Endothelial cell of umbilical vein (primary cell): ENCODE measurements around the gene TBL3.

Experiments
- CTCF ChIP-seq, 2 donors: IDR thresholded peaks; 1 replicate in 1 of 2; 2 replicates in 1 of 2; pipeline ENCODE4 v1.5.1; 2011; ENCODE audit warnings: low read length in 2 of 2, mild to moderate bottlenecking in 2 of 2, moderate library complexity in 2 of 2, control low read depth in 1 of 2, inconsistent platforms in 1 of 2, low read depth in 1 of 2; ENCODE audit not compliant: insufficient read depth in 1 of 2; ENCODE audit errors: extremely low read depth in 1 of 2
- EZH2 ChIP-seq: IDR thresholded peaks from 2 replicates; pipeline ENCODE4 v1.6.1; 2012; ENCODE audit warnings: borderline replicate concordance, low read depth, mild to moderate bottlenecking, moderate library complexity, low read length, inconsistent platforms; ENCODE audit not compliant: severe bottlenecking
- MAX ChIP-seq: IDR thresholded peaks from 2 replicates; pipeline ENCODE4 v1.6.1; 2011; ENCODE audit not compliant: insufficient read depth, insufficient read length
- MYC ChIP-seq: IDR thresholded peaks from one replicate; pipeline ENCODE4 v1.6.1; 2011; ENCODE audit warnings: mild to moderate bottlenecking, low read depth, low read length
- POLR2A ChIP-seq: IDR thresholded peaks from 2 replicates; pipeline ENCODE4 v1.6.1; 2012; ENCODE audit warnings: low read depth, mild to moderate bottlenecking, control low read depth, low read length
- POLR2AphosphoS5 ChIP-seq: IDR thresholded peaks from 2 replicates; pipeline ENCODE4 v1.6.1; 2012; ENCODE audit warnings: low read depth, mild to moderate bottlenecking, control low read depth, low read length, moderate library complexity; ENCODE audit not compliant: insufficient read depth

GRCh38 chr16:2025251-2025650, 53.4 kb downstream of the TBL3 start:
- TF ChIP-seq MAX (no peak), EZH2 (no peak), CTCF (IDR thresholded peaks at IDR 0.05; ENCODE audit: extremely low read depth in 1 of 2, insufficient read depth in 1 of 2, low read depth in 1 of 2, low read length in 2 of 2) (no peak), POLR2A (no peak), MYC (no peak), POLR2AphosphoS5 (no peak)
